AG04449 (cell line): Measurements from ENCODE around the gene CDK14.

Source experiments
- CTCF ChIA-PET: fragments of 350-600 bp; formaldehyde crosslinking; extraction: SDS; loops from one replicate; lab custom pipeline; 2021; ENCODE audit warnings: antibody characterized with exemption; lab: Yijun Ruan, JAX
- POLR2A ChIA-PET: fragments of 400-600, 350-600 bp; formaldehyde crosslinking; extraction: SDS; loops from one replicate; lab custom pipeline; 2020; ENCODE audit warnings: antibody characterized with exemption, inconsistent platforms; lab: Yijun Ruan, JAX
- DNase-seq: peaks from one replicate; pipeline ENCODE4 v3.0.0-alpha.2; 2010; ENCODE audit warnings: low read depth, low spot score
- H3K4me3 ChIP-seq: 2 replicates; pipeline ENCODE4 v1.5.1; 2011; ENCODE audit warnings: low read depth, mild to moderate bottlenecking, control low read depth, low read length
- TF ChIP-seq, protein P1 (sequence below): IDR thresholded peaks from one replicate; pipeline ENCODE4 v1.5.1; 2011; ENCODE audit warnings: mild to moderate bottlenecking, moderate library complexity, low read length, control low read depth, inconsistent platforms; ENCODE audit not compliant: insufficient read depth; ENCODE audit errors: missing control alignments

The CDK14 gene

DNA sequence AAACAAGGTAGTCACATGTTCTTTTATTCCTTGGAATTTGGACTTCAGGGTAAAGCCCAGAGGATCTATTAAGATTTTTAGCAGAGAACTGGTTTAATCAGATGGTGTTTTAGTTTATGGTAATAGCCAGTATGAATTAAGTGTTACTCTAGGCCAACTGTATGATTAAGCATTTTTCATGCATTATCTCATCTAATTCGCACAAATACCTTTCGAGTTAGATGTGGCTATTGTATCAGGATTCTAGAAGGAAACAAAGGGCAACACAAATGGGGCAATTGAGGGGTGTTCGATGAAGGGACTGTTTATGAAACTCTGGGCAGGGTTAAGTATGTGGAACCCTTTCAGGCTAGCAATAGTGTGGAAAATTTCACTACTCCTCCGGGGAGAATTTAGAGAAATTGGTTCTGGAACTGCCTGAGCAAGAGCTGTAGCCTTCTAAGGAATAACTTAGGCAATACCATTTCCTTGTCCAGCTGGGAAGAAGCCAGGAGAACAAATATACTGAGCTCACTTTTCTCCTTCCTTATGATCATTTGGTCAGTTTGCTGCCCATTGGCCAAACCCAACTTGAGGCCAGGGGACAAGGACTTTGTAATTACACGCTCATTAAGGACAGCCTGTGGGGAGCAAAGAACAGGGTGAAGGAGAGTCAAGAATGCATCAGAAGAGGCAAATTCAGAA, 349.1 kb downstream of the CDK14 start:
- TF ChIP-seq, protein P1, sequence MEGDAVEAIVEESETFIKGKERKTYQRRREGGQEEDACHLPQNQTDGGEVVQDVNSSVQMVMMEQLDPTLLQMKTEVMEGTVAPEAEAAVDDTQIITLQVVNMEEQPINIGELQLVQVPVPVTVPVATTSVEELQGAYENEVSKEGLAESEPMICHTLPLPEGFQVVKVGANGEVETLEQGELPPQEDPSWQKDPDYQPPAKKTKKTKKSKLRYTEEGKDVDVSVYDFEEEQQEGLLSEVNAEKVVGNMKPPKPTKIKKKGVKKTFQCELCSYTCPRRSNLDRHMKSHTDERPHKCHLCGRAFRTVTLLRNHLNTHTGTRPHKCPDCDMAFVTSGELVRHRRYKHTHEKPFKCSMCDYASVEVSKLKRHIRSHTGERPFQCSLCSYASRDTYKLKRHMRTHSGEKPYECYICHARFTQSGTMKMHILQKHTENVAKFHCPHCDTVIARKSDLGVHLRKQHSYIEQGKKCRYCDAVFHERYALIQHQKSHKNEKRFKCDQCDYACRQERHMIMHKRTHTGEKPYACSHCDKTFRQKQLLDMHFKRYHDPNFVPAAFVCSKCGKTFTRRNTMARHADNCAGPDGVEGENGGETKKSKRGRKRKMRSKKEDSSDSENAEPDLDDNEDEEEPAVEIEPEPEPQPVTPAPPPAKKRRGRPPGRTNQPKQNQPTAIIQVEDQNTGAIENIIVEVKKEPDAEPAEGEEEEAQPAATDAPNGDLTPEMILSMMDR = no peak
- no peak overlapping the region for H3K4me3 ChIP-seq
- ChIA-PET POLR2A (no interaction called here), CTCF (no interaction called here)
- no peak for DNase-seq

DNA sequence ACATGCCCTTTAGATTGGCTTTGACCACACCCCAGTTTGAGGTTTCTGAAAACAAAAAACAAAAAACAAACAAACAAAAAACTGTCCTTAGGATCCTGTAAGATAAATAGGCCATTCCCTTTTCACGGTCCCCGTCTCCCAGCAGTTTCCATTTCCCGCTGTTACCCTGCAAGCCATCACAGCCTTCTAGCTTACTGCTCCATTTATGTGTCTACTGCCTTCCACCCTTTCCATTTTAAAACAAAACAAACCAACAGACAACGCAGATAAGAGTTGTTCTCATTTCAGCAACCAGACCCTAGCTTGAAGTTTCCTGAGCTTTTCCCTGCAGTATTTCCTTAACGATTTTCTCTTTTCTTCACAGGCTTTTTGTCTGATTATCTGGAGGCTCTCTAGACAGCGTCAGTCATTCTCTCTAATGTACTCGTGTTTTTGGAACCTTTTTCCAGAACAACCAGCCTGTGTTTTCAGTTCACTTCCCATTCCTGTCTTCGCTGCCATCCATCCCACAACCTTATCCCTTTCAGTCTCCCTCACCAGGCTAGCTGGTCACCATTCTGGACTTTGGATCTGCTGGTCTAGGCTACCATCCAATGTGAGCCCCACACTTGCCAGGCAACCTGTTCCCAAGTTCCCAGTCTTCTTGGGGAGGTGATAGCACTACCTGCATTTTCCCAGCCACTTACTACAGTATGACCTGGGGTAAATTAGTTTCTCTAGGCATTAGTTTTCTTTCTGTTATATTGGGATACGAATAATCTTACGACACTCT, 350.8 kb downstream of the CDK14 start:
- CTCF ChIA-PET = no interaction called here

DNA sequence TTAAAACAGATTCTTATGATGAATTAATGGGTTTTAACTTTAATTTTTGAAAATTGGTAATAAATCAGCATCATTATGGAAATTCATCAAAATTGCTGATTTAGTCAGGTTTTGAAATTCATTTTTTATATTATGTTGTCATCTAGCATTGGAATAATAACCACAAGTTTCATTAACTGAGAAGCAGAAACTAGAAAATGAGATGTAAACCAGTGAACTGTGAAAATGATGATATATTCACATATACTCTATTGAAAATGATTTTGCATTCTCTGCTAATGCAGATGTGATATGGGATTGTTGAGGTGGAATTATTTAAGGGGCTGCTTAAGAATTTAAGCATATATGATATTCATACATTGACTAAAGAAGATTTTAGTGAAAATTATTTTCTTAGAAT, 352.0 kb downstream of the CDK14 start:
- TF ChIP-seq, protein P1 = no peak
- no peak for DNase-seq
- H3K4me3 ChIP-seq = no peak overlapping the region
- ChIA-PET POLR2A (no interaction called here), CTCF (no interaction called here)

More for the DNA sequence above, 350.8 kb downstream of the CDK14 start:
- TF ChIP-seq, protein P1 = no peak
- no peak for DNase-seq
- no peak overlapping the region for H3K4me3 ChIP-seq
- POLR2A ChIA-PET = no interaction called here

DNA sequence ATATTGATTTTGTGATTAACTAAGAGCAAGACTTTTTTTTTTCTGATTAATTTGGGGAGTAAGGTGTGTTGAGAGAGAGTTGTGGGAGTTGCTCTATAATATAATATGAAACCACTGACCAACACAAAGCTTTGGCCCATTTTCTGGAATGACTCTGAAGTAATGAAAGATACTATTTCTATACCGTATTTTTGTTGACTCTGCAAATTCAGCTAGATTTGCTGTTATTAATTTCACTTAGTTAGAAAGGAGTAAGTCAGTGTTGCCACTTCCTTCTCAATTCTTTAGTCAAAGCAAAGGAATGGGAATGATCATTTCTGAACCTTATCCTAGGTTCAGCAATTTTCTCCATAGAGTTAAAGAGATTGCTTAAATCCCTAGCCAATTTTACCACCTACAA, 355.1 kb downstream of the CDK14 start:
- POLR2A ChIA-PET = no interaction called here
- H3K4me3 ChIP-seq = no peak overlapping the region
- no peak for DNase-seq
- CTCF ChIA-PET = no interaction called here
- TF ChIP-seq, protein P1 = no peak

DNA sequence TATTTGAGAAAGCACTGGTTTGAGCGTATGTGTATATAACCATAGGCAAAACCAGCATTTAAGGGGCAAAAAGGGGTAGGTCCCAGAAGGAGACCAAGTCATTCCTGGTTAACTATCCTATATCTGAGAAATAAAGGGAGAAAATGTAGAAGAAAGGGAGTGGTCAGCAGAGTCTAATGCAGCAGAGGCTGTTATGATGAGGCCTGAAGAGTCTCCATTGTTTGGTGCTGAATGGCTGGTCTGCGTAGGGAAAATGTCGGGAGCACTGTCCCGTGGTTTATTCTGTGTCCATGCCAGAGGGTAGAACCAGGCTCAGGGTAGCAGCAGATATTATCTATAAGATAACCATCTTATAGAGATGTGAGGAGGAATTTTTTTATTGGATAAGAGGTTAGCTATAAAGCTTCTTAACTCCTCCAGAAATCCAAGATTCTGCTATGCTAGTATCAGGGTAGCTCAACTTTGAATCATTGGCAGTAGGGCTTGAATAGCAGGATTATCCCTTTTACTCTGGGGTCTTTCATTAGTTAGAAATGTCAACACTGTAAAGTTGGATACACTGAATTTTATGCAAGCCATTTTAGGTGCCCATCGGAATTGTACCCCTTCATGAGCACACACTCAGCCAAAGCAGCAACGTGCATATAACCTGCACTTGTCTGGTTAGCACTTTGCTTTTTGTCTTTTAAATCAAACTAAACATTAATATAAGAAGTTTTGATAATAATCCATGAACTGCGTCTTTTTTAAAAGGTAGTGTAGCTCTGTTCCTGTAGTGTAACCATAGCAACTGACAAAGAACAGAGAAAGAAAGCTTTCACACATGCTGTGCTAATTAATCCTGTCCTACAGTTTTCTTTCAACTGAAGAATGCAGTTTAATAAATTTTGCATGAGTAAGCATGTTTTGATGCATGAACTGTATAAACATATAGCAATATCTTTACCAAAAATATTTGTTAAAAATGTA, 356.1 kb downstream of the CDK14 start:
- no peak overlapping the region for H3K4me3 ChIP-seq
- CTCF ChIA-PET = no interaction called here
- TF ChIP-seq, protein P1 = no peak
- POLR2A ChIA-PET = no interaction called here
- no peak for DNase-seq

DNA sequence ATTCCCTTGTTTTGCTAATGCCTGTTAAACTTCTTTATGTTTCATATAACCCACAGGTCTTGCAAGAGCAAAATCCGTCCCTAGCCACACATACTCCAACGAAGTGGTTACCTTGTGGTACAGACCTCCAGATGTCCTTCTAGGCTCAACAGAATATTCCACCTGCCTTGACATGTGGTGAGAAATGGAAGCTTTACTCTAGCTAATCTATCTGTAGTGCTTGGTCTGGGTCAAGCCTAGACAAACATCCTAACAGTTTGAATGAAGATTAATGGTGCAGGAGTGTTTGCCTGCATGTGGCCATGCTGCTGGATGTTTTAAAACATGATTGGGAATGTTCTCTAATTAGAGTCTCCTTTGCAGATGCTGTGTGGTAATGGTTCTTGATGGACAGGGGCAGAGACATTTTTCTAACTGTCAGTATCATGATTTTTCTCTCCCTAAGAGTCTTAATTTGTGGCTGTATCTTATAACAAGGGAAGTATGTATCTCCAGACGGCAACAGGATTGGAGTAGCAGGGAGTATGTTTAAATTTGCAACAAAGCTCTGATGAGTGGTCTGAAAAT, 359.6 kb downstream of the CDK14 start:
- ChIA-PET POLR2A (no interaction called here), CTCF (no interaction called here)
- DNase-seq = no peak
- TF ChIP-seq, protein P1 = no peak
- no peak overlapping the region for H3K4me3 ChIP-seq
